ENCODE results near the gene WDR76.
A peak's percentile ranks its signal among the peaks of the same experiment; 100 is the strongest.

Gene WDR76

DNA sequence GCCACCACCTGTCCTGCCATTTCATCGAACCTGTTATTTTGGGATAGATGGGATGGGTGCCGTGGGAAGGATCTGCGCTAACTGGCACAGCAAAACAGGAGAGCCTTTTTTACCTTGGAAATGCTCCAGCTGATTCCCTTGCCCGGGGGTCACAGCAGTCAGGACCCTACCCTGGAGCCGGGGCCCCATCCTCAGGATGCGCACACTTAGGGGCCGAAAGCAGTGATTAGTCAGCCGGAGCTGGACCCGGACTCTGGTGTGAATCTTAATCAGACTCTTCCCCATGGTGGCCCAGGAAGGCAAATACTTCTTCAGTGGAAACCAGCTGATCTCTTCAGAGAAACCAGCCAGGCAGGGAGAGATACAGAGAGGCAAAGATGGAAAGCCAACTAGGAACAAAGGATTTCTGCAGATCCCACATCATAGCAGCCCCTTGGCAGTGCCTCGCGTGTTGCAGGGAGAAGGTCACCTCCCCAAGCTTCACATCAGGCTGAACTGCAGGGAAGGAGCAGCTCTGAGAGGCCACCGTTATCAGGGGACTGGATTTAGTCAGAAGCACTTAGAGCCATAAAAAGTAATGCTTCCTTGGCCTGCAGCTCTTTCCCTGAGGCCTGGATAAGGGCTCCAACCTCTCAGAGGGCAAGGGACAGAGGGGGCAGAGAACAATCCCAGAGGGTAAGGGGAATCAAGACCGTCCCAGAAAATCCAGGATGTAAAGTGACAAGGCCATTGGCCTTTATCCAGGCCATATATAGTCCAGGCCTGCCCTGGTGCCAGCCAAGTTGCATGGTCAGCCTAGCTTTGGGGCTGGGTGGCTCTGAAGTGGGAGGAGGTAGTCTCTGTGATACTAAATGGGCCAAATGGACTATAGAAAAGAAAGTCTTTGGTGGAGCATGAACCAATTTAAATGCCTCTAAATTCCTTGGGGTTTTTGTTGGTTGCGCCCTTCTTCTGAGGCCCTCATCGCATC lies 52.9 kb downstream of the WDR76 start:
- DNase-seq: no peak

DNA sequence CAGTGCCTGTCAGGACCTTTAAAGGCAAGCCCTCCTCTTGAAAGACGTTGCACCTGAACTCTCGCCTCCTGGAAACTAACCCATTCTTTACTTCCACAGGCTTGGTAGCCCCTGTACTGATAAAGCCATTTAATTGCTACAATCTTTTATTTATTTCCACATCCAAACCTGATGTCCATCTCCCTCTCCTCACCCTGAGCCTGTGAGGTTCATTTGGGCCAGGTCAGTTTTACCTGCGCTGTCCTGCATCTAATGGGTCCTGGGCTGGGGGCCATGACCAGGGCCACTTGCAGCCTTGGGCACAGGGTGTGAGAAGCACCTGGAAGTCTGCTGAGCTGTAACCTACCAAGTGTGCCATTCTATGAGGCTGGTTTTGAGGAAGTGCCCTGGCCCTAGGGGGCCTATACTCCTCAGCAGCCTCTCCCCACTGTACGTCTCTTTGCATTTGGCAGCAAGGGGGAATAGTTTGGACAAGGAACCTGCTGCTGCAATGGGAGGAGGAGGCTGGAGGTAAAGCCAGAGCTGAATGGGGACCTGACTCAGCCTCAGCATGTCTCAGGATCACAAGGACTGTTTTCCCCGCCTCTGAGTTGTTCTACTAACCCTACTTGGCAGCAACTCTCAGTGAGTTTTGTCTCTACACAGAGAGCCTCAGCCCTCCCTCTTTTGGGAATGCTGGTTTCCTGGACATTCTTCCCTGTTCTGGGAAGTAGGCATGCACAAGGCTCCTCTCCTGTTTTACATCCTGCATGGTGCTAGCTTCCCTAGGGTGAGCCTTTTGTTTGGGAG lies 53.8 kb downstream of the WDR76 start:
- DNase-seq: no peak

DNA sequence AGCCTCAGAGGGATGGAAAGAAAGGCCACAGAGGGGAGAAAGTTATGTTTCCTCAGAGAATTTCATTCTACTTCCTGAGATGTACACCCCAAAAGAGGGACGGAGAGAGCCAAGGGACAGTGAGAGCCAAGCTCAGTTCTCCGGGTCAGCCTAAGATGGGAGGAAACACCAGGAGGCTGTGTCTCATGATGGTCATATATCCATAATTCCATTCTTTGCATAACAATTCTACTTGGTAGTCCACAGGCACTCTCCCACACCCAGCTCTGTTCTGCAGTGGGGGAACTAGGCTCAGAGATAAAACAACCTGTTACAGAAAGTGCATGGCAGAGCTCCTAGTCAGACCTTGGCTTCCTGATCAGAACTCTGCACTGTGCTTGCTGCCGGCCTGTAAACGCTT lies 54.4 kb downstream of the WDR76 start:
- DNase-seq: no peak

DNA sequence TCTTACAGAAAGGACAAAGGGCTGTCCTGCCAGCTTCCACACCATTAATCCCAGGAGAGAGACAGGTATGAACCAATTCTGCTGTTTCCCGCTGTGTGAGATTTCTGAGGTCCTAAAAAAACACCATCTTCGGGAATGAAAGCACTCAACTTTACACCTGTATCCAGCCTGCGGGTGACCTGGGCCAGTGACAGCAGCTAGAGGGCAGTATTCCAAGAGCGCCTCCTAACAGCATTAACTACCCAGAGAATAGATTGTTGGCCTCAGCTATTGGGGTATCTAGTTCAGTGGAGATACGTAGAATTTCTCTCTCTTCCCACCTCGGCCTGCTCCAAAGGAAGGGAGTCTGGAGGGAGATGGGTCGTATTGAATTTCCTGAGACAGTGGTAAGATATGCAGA lies 55.1 kb downstream of the WDR76 start:
- no peak for DNase-seq

DNA sequence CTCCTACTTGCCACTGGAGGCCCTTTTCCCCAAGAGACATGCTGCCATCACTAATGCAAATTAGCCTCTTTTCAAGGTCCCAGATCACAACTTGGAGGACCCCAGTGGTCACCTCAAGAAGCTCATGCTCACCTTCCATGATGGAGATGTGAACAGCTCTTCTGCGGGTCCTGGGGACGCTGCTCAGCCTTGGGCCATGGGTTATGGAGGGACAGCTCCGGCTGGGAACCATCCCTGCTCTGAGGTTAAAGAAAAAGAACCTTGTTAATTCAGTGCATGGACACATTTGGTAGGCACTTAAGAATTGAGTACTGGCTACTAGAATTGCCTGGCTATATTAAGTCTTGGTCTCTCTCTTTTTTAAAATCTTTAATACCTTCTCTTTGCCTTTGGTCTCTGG lies 56.8 kb downstream of the WDR76 start:
- DNase-seq: no peak

DNA sequence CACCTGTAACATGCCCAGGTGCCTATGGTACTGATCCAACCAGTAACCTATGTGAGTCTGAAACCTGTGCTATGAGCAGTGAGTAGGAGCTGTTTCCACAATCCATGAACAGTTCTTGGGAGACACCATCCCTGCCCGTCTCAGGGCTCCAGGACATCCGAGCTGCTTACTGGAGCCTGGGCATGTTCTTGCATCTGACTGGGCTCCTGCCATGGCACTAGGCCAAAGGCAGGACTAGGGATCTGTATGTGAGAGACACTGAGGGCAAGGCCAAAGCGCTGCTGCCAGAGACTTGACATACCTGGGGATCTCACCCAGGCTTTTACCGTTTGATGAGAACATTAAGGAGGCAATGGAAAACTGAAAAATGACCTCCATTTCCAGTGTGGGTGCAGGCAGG lies 59.8 kb downstream of the WDR76 start:
- no peak for DNase-seq

DNA sequence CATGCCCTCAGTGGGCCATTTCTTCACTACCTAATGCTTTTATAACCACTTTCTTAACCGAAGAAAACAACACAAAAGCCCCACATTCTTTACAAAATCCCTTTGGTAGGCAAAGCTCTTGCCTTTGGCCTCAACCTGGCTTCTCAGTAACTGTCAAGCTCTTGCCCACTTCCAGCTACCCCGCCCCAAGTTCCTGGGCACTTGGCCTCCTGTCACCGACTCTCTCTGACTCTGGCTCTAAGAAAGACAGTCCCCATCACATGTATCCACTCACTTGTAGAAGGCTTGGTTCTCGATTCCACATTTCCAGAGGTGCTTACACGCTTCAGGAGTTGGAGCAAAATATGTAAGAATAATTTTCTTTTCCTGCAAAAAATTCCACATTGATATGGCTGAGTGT lies 61.1 kb downstream of the WDR76 start:
- no peak for DNase-seq

DNA sequence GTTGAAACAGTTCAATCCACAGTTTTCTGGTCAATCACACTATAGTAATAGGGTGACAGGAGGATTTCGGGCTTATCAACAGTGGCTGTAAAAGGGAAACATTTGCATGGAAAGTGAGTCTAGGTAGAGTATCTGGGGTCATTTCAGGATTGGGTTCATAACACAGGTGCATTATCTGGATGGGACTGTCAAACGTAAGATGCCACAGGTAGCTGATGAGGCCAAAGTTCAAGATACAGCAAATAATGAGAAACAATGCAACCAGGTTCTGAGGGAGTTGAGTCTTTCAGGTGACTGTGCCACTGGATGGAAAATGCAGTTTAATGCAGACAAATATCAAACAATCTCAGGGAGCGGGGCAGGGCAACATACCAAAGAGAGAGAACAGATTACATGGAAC lies 62.2 kb downstream of the WDR76 start:
- DNase-seq: no peak

DNA sequence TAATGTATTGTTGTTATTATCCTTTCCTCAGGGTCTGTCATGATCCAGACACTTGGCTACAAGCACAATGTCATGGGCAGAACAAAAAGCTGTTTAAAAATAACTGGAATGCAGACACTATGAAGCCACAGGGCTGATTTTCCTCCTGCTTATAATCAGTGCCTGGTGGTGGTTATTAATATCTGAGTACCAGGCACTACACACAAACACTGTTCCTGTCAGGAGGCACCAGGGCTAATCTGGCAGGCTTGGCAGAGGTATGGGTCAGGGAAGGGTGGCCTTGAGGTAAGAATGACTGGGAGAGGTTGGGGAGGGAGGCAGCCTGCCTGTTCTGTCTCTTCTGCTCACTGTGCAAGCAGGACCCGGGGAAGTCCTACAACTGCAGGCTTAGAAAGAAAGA lies 67.2 kb downstream of the WDR76 start:
- no peak for DNase-seq

DNA sequence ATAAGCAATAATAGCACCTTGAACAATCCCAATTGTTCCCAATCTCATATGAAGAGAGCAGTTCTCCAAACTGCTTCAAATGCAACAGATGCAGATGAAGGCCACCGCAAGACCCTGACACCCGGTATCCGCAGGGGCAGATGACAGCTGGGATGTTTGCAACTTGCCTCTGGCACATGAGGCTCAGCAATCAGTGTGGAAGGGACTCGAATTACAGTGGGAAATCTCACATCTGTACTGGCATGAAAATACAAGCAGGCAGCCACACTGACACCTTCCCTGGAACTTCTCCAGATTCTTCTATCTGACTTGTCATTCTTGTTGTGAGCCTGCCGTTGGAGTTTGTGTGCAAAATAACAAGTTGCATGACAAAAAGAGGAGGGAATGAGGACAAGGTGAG lies 68.8 kb downstream of the WDR76 start:
- DNase-seq: no peak

DNA sequence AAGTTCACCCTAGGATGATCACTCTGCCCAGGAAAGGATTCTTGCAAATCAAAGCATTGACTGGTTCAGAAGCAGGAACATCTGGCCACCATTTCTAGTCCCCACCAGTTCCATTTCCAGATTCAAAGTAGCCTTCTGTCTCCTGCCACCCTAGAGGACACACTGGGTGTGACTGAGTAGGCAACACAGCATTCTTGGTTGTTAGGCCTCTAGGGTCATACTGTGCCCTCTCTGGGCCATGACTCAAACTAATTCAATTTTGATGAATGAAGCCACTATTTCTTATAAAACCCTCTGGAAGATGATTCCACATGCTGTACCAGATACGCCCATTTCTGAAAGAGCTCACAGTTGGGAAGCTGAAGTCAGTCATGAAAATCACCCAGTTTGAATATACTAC lies 69.7 kb downstream of the WDR76 start:
- DNase-seq: no peak

DNA sequence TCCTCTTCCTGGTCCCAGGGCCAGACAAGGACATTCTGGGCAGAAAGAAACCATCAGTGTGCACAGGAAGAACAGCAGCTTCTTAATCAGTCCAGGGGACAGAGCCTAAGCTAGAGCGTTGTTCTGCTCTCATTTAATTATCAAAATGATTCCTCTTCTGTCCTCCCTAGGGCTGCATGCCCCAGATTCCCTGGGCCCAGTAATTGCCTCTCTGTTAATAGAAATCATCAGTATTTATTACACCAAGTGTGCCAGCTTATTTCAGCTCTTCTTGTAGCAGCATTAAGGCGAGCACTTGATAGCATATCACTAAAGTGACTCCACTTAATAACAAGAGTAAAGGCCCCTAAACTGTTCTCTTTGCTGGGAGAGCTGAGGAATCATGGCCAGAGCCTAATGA lies 72.1 kb downstream of the WDR76 start:
- DNase-seq: no peak

DNA sequence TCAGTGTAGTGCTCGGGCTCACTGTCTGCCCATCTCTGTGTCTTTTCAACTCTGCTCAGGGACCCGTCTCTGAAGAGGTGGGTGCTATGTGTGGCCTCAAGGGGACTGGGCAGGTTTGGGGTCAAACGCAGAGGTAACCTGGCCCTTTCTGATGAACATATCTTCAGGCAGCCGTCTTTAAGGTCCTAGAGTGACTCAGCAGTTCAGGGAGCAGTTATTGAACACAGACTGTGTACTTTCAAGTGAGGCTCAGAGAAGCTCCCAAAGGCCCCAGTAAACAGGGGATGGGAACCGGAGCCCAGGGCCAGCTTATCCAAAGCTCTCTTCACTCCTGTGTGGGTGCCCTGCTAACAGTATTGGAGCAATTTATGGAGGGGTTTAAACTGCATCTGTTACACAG lies 73.1 kb downstream of the WDR76 start:
- DNase-seq: no peak

DNA sequence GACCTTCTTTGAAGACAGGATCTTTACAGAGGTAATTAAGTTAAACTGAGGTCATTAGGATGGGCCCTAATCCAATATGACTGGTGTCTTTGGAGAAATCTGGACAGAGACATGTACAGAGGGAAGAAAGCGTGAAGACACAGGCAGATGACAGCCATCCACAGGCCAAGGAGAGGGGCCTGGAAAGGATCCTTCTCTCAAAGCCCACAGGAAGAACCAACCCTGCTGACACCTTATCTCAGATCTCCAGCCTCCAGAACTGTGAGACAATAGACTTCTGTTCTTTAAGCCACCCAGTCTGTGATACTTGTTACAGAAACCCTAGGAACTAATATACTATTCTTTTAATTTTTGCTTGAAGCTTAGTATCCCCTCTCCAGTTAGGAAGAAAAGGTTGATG lies 74.2 kb downstream of the WDR76 start:
- DNase-seq: no peak

DNA sequence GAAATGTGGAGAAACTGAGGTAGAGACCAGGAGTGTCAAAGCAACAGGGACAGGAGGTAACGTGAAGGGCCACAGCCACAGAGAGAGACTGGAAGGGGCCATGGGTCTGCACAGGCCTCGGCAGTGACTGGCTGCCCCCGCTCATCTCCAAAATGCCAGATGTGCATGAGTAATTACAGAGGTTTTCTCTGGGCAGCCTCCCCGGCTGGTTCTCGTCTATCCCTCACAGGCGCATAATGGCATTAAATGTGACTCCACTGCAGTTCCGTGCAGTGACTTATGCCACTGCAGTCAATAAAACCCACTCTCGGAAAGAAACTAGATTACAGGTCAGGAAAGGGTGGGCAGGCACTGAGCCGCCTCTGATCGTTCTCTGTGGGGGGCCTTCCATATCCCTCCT lies 74.7 kb downstream of the WDR76 start:
- no peak for DNase-seq

DNA sequence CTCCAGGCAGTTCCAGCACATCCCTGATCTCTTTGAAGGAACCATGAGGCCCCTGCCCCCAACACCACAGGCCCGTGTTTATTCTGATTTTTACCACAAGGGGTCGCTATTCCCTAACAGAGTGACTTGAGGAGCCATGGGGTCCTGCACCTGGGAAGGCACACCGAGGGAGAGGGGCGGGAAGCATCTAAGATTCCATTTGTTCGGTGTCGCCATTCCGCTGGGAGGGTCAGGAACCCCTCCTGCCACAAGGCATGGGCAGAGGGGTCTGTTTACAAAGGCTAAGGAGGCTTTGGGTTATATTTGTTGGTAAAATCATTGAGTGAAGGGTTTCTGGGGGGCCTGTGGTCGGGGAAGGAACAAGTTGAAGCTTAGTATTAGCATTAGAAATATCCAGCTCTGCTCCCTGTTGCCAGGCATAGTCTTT lies 77.1 kb downstream of the WDR76 start:
- peak; percentile 31 for DNase-seq

DNA sequence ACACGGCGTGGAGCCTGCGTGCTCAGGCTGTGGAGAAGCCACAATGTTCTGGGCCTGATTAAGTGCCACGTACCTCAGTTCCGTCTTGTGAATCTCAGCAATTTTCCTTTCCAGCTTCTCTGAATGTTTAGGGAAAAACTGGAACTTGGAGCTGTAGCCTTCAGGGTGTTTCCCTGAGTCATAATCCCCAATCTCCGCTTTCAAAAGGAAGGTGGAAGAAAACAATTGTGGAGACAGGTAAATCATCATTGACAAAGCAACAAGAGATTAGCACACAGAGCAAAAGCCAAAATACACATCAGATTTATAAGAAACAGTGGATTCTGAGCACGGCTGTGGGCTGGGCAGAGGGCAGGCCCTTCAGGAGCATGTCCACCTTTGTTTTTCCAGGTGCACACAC lies 79.0 kb downstream of the WDR76 start:
- no peak for DNase-seq

DNA sequence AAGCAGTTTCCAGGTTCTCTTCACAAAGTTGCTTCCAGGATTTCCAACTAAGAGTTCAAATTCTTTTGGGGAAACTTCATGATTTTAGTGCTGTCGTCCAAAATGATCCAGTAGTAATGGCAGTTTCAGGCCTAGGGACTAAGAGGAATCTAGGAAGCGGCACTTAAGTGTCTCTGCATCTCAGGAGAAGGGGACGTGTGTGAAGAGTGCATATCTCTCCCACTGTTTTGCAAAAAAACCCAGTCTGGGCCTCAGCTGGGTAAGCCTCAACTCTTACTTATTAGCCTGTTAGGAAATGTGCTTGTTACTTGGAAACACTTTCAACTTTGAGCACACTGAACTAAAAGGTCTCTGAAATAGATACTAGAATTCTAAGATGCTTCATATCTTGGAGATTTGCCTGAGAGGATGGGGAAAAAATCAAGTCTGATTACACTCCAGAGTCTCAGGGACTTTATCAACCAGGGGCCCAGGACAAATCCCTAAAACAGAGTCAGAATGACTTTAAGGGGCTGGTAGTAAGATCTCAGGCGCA lies 81.8 kb downstream of the WDR76 start:
- DNase-seq: no peak

DNA sequence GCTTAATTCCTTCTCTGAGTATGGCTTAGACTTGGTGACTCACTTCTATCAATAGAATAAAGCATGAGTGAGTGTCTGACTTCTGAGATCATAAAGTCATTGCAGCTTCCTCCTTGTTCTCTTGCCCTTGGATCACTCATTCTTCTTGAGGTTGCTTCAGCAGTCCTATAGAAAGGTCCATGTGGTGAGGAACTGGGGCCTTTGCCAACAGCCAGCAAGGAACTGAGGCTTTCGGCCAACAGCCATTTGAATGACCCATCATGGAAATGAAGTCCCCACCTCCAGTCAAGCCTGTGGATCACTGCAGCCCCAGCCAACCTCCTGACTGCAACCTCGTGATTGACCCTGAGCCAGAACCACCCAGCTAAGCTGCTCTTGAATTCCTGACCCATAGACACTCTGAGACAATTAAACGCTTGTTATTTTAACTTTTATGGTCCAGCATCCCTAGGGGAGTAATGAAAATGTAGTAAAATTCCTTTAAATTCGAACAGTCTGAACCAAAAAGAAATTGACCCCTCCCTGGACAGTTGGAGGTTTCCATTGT lies 84.5 kb downstream of the WDR76 start:
- peak; percentile 88 for DNase-seq

DNA sequence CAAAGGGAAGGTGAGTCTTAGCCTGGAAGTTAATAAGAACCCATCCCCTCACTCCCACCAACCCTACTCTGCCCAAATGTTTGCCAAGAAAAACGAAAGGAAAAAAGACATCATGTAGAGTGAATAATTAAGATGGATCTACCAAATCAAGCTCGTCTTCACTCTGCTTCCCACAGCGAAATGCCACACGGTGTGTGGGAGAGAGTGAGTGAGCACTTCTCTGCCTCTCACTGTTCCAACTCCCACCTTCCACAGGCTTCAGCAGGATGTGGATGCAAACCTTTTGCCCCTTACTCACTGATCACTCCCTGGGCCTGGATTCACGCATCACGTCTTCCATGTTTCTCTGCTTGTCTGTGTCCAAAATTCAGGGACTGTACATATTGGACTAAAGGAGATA lies 85.4 kb downstream of the WDR76 start:
- DNase-seq: no peak

DNA sequence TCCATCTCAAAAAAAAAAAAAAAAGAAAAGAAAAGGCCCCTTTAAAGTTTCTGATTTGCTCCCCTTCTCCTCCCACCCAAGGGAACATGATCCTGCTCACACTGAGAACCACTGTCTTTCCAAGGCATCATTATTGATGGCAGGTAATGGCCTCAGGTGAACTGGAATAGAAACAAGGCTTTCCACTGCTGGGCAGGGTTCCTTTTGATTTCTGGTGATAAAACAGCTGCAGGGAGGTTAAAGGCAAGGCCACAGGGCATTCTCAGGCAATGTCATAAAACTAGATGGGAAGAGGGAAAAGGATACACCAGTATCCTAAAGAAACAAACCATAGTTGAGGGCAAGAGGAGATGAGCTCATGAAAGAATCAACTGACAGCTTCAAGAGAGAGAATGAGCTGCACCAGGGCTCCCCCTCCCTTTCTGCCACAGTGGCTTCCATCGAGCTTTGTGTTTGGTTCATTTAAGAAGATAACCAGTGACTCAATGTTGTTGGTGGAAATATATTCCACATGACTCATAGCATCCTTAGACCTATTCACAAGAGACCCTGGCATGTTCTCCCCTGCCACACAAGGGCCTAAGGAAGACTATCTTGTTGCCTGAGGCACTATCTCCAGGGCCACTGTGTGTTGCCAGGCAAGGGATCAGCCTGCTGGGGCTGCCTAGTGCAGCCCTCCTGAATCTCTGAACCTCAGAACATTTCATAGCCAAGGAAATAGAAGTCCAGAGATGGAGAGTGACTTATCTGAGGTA lies 86.4 kb downstream of the WDR76 start:
- peak; percentile 85 for DNase-seq

DNA sequence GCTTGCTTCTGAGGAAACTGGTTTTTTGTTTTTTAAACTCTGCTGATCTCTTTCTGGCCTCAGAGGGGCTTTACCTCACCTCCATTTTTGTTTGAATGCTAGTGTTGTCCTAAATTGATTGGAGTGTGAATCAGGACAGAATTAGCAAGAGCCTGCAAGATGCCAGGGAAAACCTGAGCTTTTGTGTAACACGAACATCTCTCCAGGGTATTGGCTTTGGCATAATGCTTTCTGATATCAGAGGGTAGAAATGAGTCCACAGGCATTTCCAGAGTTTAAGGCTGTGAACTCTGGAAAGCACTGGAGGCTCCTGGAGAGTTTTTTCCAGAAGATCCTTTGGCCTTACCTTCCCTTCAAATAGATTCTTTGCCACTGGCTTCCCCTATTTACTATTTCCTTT lies 87.1 kb downstream of the WDR76 start:
- no peak for DNase-seq
